22Rv1 (cell line): Measurements from ENCODE around the gene SH3BGRL2.

Source experiments
- CTCF ChIP-seq: fragments of 450-650 bp; IDR thresholded peaks from 2 replicates; pipeline ENCODE4 v1.5.1; 2017; ENCODE audit warnings: mild to moderate bottlenecking
- ZFX ChIP-seq: fragments of 450-650 bp; IDR thresholded peaks from 2 replicates; pipeline ENCODE4 v1.6.1; 2017; ENCODE audit warnings: antibody characterized with exemption, borderline replicate concordance

GRCh38 chr6:79599725-79600259 lies 31.3 kb upstream of the SH3BGRL2 start:
- TF ChIP-seq CTCF (no peak), ZFX (no peak)
